H1 (cell line): ENCODE data around the gene ANXA6.

Experiments used
- BRCA1 ChIP-seq: IDR thresholded peaks from 2 replicates; pipeline ENCODE4 v1.6.1; 2012; ENCODE audit warnings: low read depth, low read length, improper control_type of control experiment
- CTCF ChIP-seq, 3 experiments: IDR thresholded peaks; 1 replicate in 2 of 3; 2 replicates in 1 of 3; pipeline versions ENCODE4 v1.5.1 to v1.6.1; 2011; ENCODE audit warnings: low read length in 3 of 3, mild to moderate bottlenecking in 3 of 3, inconsistent platforms in 2 of 3, low read depth in 1 of 3, moderate library complexity in 1 of 3; ENCODE audit not compliant: insufficient read depth in 1 of 3; ENCODE audit errors: control extremely low read depth in 1 of 3
- EGR1 ChIP-seq: IDR thresholded peaks from 2 replicates; pipeline ENCODE4 v1.6.1; 2011; ENCODE audit warnings: low read depth, low read length, borderline replicate concordance
- EZH2 ChIP-seq: fragments of 200-600 bp; sonication (generic); IDR thresholded peaks from 2 replicates; pipeline ENCODE4 v1.7.1; 2012; ENCODE audit warnings: low read depth, mild to moderate bottlenecking, moderate library complexity, low read length, inconsistent platforms; ENCODE audit not compliant: severe bottlenecking
- HDAC2 ChIP-seq, 2 experiments: fragments of 300-600 bp in 1 of 2; sonication (generic) in 1 of 2; IDR thresholded peaks; 2 replicates each; pipeline ENCODE4 v1.6.1; 2011 to 2012; ENCODE audit warnings: low read depth in 2 of 2, low read length in 2 of 2, mild to moderate bottlenecking in 2 of 2, moderate library complexity in 2 of 2, borderline replicate concordance in 1 of 2, inconsistent platforms in 1 of 2
- HDAC6 ChIP-seq: IDR thresholded peaks from one replicate; pipeline ENCODE4 v1.7.1; 2012; ENCODE audit warnings: low read depth, mild to moderate bottlenecking, inconsistent platforms, low read length, moderate library complexity
- POLR2A ChIP-seq, 2 experiments: IDR thresholded peaks; 1 replicate in 1 of 2; 2 replicates in 1 of 2; pipeline ENCODE4 v1.6.1; 2011; ENCODE audit warnings: low read depth in 2 of 2, low read length in 2 of 2, mild to moderate bottlenecking in 2 of 2; ENCODE audit errors: control extremely low read depth in 1 of 2
- SIN3A ChIP-seq, 2 experiments: IDR thresholded peaks in 1 of 2; conservative IDR thresholded peaks in 1 of 2; 2 replicates each; pipeline ENCODE4 v1.6.1; 2011 to 2012; ENCODE audit warnings: low read length in 2 of 2, improper control_type of control experiment in 1 of 2, low read depth in 1 of 2, mild to moderate bottlenecking in 1 of 2
- TCF12 ChIP-seq: IDR thresholded peaks from 2 replicates; pipeline ENCODE4 v1.6.1; 2011; ENCODE audit warnings: low read depth, mild to moderate bottlenecking, low read length
- USF2 ChIP-seq: IDR thresholded peaks from 2 replicates; pipeline ENCODE4 v1.6.1; 2011; ENCODE audit warnings: low read length, improper control_type of control experiment
- YY1 ChIP-seq: IDR thresholded peaks from 2 replicates; pipeline ENCODE4 v1.6.1; 2011; ENCODE audit warnings: low read depth, mild to moderate bottlenecking, low read length

- TF ChIP-seq POLR2A (IDR thresholded peaks at IDR 0.05; ENCODE audit: control extremely low read depth in 1 of 2, low read depth in 2 of 2, low read length in 2 of 2) (no peak), BRCA1 (no peak), HDAC6 (no peak), EZH2 (no peak), CTCF (IDR thresholded peaks at IDR 0.05; ENCODE audit: control extremely low read depth in 1 of 3, insufficient read depth in 1 of 3, low read depth in 1 of 3, low read length in 3 of 3) (no peak), SIN3A (conservative IDR thresholded peaks at IDR 0.05 in 1 of 2, IDR thresholded peaks at IDR 0.05 in 1 of 2; ENCODE audit: low read depth in 1 of 2, low read length in 2 of 2) (no peak), USF2 (no peak), YY1 (no peak), HDAC2 (IDR thresholded peaks at IDR 0.05; ENCODE audit: borderline replicate concordance in 1 of 2, low read depth in 2 of 2, low read length in 2 of 2) (no peak), TCF12 (no peak), EGR1 (no peak)
These were observed 26.9 kb upstream of the ANXA6 start for GRCh38 chr5:151184316-151185042.
